Measurements from ENCODE around the gene MYO7B. TPM values are rescaled to one million over a fixed set of nuclear protein-coding genes. Genes with fewer than 3 reads are reported as not detected.

MYO7B gene
- total and polyA plus RNA-seq, 9 of the 15 experiments (the other 6 are each of a cell fraction or from before 2014, with no cell fraction given) = 0.08 TPM; not detected in 8

DNA sequence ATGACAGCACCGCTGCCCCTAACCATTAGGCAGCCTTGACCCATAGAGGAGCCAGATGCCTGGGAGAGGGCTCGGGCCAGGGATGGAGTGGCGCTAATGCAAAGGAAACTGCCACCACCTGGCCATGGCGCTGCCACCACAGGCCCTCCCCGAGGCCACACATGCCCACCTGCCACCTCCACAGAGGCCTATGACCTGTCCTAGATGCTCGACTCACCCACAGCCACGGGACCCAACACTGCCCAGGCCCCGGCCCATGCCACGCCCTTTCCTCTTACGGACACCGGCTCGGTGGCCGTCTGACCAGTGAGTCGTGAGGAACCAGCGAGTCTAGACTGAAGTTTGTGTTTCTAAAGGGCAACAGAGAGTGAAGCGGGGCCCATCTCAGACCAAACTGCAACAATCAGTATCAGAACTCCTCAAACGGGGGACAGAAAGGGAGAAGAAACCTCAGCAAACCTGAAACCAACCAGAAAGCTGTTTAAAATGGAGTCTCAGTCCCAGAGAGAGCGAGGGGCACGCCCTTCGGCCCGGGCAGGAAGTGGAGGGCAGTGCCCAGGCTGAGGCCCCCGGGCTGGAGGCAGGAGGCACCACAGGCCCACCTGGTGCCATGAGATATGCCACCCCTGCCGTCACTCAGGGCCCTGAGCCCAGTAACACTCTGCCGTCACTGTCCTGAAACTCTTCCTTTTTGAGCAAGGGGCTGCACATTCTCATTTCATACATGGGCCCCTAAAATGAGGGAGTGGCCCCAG lies 111.2 kb downstream of the MYO7B start:
- Histone ChIP-seq H3K27me3 (ENCODE audit: control insufficient read depth in 2 of 2, insufficient read depth in 2 of 2, low read length in 2 of 2) (peaks cover 39 to 71% of the 10 kb centered on the region in 2 experiments), H3K4me3 (no peak overlapping the region), H2AFZ (ENCODE audit: low read depth, low read length) (no peak overlapping the region), H3K27ac (ENCODE audit: extremely low read depth, low read depth, low read length) (no peak overlapping the region), H3K79me2 (ENCODE audit: control insufficient read depth, insufficient read depth, low read length) (no peaks in the 10 kb centered on the region), H3K9ac (ENCODE audit: insufficient read depth in 1 of 2, low read depth in 2 of 2, low read length in 2 of 2) (peak overlapping the region in 1 of 2 experiments; percentile 64; a peak in 2 of 4 replicates), H3K36me3 (ENCODE audit: control insufficient read depth, insufficient read depth, low read length) (no peaks in the 10 kb centered on the region), H3K4me1 (replicated peaks in 1 of 2; ENCODE audit: control insufficient read depth in 2 of 2, insufficient read depth in 2 of 2, low read length in 2 of 2) (peaks cover 0 to 48% of the 10 kb centered on the region in 2 experiments; a peak in 2 of 5 replicates), H3K4me2 (ENCODE audit: insufficient read depth, low read length) (no peak overlapping the region), H3K9me3 (replicated peaks; ENCODE audit: control insufficient read depth, insufficient read depth, low read depth, low read length) (no peaks in the 10 kb centered on the region), H3K9me1 (ENCODE audit: control insufficient read depth, insufficient read depth, low read length) (no peaks in the 10 kb centered on the region), H4K20me1 (replicated peaks; ENCODE audit: control insufficient read depth, insufficient read depth, low read length) (peaks cover 2% of the 10 kb centered on the region; the same call in 1 of the 2 replicates)
- POLR2A ChIA-PET = interaction anchor here (0.6 kb wide), 1 partner anchor 10 kb away, joined by 3 read pairs; no protein-coding TSS in a partner anchor
- ATAC-seq (no peak), FAIRE-seq (no peak), DNase-seq (ENCODE audit: extremely low read depth in 1 of 4, low spot score in 3 of 4) (no peak)
- CTCF ChIA-PET (ENCODE audit: low intra/inter-chr PET ratio) = interaction anchor here (0.6 kb wide), 1 partner anchor 322 kb away, joined by 3 read pairs; no protein-coding TSS in a partner anchor
- in situ Hi-C loops (cut with MboI) = no loop called here
- intact Hi-C loops (cut with micrococcal nuclease) = loop anchor here (5.0 kb wide), 1 partner anchor 449 kb away; no protein-coding TSS in a partner anchor
- 3% methylated on average over 21 of the region's 24 CpGs for WGBS (ENCODE audit: insufficient coverage, low coverage, missing lambda C conversion rate)
- BruUV-seq (replicated peaks) = no TSS peak
- no peak for TF ChIP-seq CTBP1 (IDR thresholded peaks at IDR 0.05; ENCODE audit: borderline replicate concordance)
- no peak for TF ChIP-seq BMI1 (IDR thresholded peaks at IDR 0.05; ENCODE audit: low read length)
- no peak for TF ChIP-seq FOS (IDR thresholded peaks at IDR 0.05; ENCODE audit: extremely low read depth, insufficient read length)
- no peak for TF ChIP-seq POLR2G (IDR thresholded peaks at IDR 0.05; ENCODE audit: low read depth, low read length)
- TF ChIP-seq ZNF764 (CRISPR knock-in tag; IDR thresholded peaks at IDR 0.05; ENCODE audit: low read depth) = no peak
- TF ChIP-seq HOXB6 (CRISPR knock-in tag; IDR thresholded peaks at IDR 0.05; ENCODE audit: borderline replicate concordance) = no peak
- TF ChIP-seq, protein P1, sequence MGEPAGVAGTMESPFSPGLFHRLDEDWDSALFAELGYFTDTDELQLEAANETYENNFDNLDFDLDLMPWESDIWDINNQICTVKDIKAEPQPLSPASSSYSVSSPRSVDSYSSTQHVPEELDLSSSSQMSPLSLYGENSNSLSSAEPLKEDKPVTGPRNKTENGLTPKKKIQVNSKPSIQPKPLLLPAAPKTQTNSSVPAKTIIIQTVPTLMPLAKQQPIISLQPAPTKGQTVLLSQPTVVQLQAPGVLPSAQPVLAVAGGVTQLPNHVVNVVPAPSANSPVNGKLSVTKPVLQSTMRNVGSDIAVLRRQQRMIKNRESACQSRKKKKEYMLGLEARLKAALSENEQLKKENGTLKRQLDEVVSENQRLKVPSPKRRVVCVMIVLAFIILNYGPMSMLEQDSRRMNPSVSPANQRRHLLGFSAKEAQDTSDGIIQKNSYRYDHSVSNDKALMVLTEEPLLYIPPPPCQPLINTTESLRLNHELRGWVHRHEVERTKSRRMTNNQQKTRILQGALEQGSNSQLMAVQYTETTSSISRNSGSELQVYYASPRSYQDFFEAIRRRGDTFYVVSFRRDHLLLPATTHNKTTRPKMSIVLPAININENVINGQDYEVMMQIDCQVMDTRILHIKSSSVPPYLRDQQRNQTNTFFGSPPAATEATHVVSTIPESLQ (CRISPR knock-in tag; IDR thresholded peaks at IDR 0.05) = no peak
- TF ChIP-seq MYNN (IDR thresholded peaks at IDR 0.05) = no peak
- TF ChIP-seq MYNN (CRISPR knock-in tag; IDR thresholded peaks at IDR 0.05) = no peak
- no peak for TF ChIP-seq MCM5 (IDR thresholded peaks at IDR 0.05; ENCODE audit: low read depth)
- TF ChIP-seq, protein P2, sequence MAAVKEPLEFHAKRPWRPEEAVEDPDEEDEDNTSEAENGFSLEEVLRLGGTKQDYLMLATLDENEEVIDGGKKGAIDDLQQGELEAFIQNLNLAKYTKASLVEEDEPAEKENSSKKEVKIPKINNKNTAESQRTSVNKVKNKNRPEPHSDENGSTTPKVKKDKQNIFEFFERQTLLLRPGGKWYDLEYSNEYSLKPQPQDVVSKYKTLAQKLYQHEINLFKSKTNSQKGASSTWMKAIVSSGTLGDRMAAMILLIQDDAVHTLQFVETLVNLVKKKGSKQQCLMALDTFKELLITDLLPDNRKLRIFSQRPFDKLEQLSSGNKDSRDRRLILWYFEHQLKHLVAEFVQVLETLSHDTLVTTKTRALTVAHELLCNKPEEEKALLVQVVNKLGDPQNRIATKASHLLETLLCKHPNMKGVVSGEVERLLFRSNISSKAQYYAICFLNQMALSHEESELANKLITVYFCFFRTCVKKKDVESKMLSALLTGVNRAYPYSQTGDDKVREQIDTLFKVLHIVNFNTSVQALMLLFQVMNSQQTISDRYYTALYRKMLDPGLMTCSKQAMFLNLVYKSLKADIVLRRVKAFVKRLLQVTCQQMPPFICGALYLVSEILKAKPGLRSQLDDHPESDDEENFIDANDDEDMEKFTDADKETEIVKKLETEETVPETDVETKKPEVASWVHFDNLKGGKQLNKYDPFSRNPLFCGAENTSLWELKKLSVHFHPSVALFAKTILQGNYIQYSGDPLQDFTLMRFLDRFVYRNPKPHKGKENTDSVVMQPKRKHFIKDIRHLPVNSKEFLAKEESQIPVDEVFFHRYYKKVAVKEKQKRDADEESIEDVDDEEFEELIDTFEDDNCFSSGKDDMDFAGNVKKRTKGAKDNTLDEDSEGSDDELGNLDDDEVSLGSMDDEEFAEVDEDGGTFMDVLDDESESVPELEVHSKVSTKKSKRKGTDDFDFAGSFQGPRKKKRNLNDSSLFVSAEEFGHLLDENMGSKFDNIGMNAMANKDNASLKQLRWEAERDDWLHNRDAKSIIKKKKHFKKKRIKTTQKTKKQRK (IDR thresholded peaks at IDR 0.05; ENCODE audit: borderline replicate concordance, low read depth, low read length) = no peak
- no peak for TF ChIP-seq SREBF1 (IDR thresholded peaks at IDR 0.05; ENCODE audit: borderline replicate concordance, low read depth, low read length)
- TF ChIP-seq ZNF586 (CRISPR knock-in tag; conservative IDR thresholded peaks at IDR 0.05) = no peak
- TF ChIP-seq PRPF4 (IDR thresholded peaks at IDR 0.05; ENCODE audit: insufficient read depth, low read depth, low read length, poor library complexity, severe bottlenecking) = no peak
- TF ChIP-seq, protein P3, sequence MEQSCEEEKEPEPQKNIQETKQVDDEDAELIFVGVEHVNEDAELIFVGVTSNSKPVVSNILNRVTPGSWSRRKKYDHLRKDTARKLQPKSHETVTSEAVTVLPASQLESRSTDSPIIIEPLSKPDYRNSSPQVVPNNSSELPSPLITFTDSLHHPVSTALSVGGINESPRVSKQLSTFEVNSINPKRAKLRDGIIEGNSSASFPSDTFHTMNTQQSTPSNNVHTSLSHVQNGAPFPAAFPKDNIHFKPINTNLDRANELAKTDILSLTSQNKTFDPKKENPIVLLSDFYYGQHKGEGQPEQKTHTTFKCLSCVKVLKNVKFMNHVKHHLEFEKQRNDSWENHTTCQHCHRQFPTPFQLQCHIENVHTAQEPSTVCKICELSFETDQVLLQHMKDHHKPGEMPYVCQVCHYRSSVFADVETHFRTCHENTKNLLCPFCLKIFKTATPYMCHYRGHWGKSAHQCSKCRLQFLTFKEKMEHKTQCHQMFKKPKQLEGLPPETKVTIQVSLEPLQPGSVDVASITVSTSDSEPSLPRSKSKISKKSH (CRISPR knock-in tag; IDR thresholded peaks at IDR 0.05) = no peak
- TF ChIP-seq YBX1 (IDR thresholded peaks at IDR 0.05) = no peak

Data from K562 (cell line).